Endothelial cell of umbilical vein (primary cell): ENCODE measurements around the gene VIL1. TPM values are rescaled to one million over a fixed set of nuclear protein-coding genes. Genes with fewer than 3 reads are reported as not detected.

Source experiments
- BruUV-seq: library from RNA; stranded (reverse); fragments of 400-500 nt; replicated peaks from 2 replicates; lab custom pipeline; 2021; lab: Mats Ljungman, UMichigan
- CTCF ChIA-PET: fragments of 300-600, 350-600 bp; sonication (Branson Sonifier 250); formaldehyde crosslinking; loops from one replicate; lab custom pipeline; 2021; ENCODE audit warnings: antibody characterized with exemption, inconsistent platforms; lab: Charles Lee
- POLR2A ChIA-PET: fragments of 300-600, 350-600 bp; sonication (Branson Sonifier 250); formaldehyde crosslinking; loops from one replicate; lab custom pipeline; 2021; ENCODE audit warnings: antibody characterized with exemption, inconsistent platforms; lab: Charles Lee
- DNase-seq: peaks from one replicate; pipeline ENCODE4 v3.0.0-alpha.2; 2011; ENCODE audit warnings: low read depth, low spot score
- FAIRE-seq: peaks from 2 replicates; lab custom pipeline; 2011; peaks lifted over from hg19 to GRCh38; lab: Jason Lieb, UNC
- H2AFZ ChIP-seq: 2 replicates; pipeline ENCODE4 v1.6.0; 2012; ENCODE audit warnings: low read depth, low read length, control low read depth, inconsistent platforms
- H3K27ac ChIP-seq: 2 replicates; pipeline ENCODE4 v1.5.1; 2011; ENCODE audit warnings: low read depth, mild to moderate bottlenecking, control low read depth, low read length, moderate library complexity; ENCODE audit not compliant: insufficient read depth
- H3K27me3 ChIP-seq, 2 experiments: 2 replicates each; pipeline versions ENCODE4 v1.6.0 to v1.6.1; 2011; ENCODE audit warnings: low read length in 2 of 2, mixed read lengths in 1 of 2; ENCODE audit not compliant: control insufficient read depth in 2 of 2, insufficient read depth in 2 of 2
- H3K36me3 ChIP-seq, 2 experiments: 2 replicates in 1 of 2; 3 replicates in 1 of 2; pipeline ENCODE4 v1.5.1; 2011; ENCODE audit warnings: low read length in 2 of 2, mild to moderate bottlenecking in 1 of 2, moderate library complexity in 1 of 2; ENCODE audit not compliant: control insufficient read depth in 2 of 2, insufficient read depth in 2 of 2; ENCODE audit errors: extremely low read depth in 1 of 2
- H3K4me1 ChIP-seq: 3 replicates; pipeline ENCODE4 v1.5.1; 2011; ENCODE audit warnings: mild to moderate bottlenecking, low read length; ENCODE audit not compliant: control insufficient read depth, insufficient read depth; ENCODE audit errors: extremely low read depth
- H3K4me2 ChIP-seq: 2 replicates; pipeline ENCODE4 v1.6.1; 2011; ENCODE audit warnings: low read length, control low read depth, mixed read lengths; ENCODE audit not compliant: insufficient read depth
- H3K4me3 ChIP-seq, 3 experiments: fragments of 200-600 bp in 1 of 3; sonication (generic), shearing (Covaris generic) in 1 of 3; replicated peaks in 1 of 3; 2 replicates each; pipeline ENCODE4 v1.5.1; 2011 to 2016; ENCODE audit warnings: control low read depth in 3 of 3, low read length in 3 of 3, mild to moderate bottlenecking in 2 of 3, inconsistent platforms in 1 of 3, low read depth in 1 of 3, moderate library complexity in 1 of 3; ENCODE audit not compliant: insufficient read depth in 1 of 3
- H3K79me2 ChIP-seq: 2 replicates; pipeline ENCODE4 v1.6.0; 2012; ENCODE audit warnings: low read length, inconsistent platforms; ENCODE audit not compliant: control insufficient read depth, insufficient read depth
- H3K9ac ChIP-seq: replicated peaks from 2 replicates; pipeline ENCODE3; 2011; ENCODE audit warnings: low read length, control low read depth; ENCODE audit not compliant: insufficient read depth; ENCODE audit errors: extremely low read depth
- H3K9me1 ChIP-seq: replicated peaks from 3 replicates; pipeline ENCODE4 v1.6.0; 2011; ENCODE audit warnings: mild to moderate bottlenecking, low read length; ENCODE audit not compliant: control insufficient read depth, insufficient read depth; ENCODE audit errors: extremely low read depth
- H3K9me3 ChIP-seq: replicated peaks from 2 replicates; pipeline ENCODE4 v1.5.1; 2012; ENCODE audit warnings: low read length, inconsistent platforms; ENCODE audit not compliant: control insufficient read depth, insufficient read depth
- H4K20me1 ChIP-seq: replicated peaks from 2 replicates; pipeline ENCODE3; 2011; ENCODE audit warnings: mild to moderate bottlenecking, low read length; ENCODE audit not compliant: control insufficient read depth, insufficient read depth; ENCODE audit errors: extremely low read depth
- FOS ChIP-seq: IDR thresholded peaks from 2 replicates; pipeline ENCODE4 v1.6.1; 2011; ENCODE audit warnings: mild to moderate bottlenecking, low read length, moderate library complexity, borderline replicate concordance; ENCODE audit not compliant: insufficient read depth
- GATA2 ChIP-seq: IDR thresholded peaks from 2 replicates; pipeline ENCODE4 v1.7.0; 2011; ENCODE audit warnings: low read depth, mild to moderate bottlenecking, moderate library complexity, mixed read lengths, low read length; ENCODE audit not compliant: insufficient read length, insufficient read depth
- MYC ChIP-seq: IDR thresholded peaks from one replicate; pipeline ENCODE4 v1.6.1; 2011; ENCODE audit warnings: mild to moderate bottlenecking, low read depth, low read length
- POLR2AphosphoS5 ChIP-seq: IDR thresholded peaks from 2 replicates; pipeline ENCODE4 v1.6.1; 2012; ENCODE audit warnings: low read depth, mild to moderate bottlenecking, control low read depth, low read length, moderate library complexity; ENCODE audit not compliant: insufficient read depth
- dilution Hi-C: fragments of 300-500 bp; cut with MboI; formaldehyde crosslinking; loops from one replicate; pipeline ENCODE4 v1.15.0; 2019; ENCODE audit warnings: low sequenced_read_pairs; ENCODE audit not compliant: extremely low pct_ligation_motif_present
- intact Hi-C: fragments of 100-400 bp; cut with micrococcal nuclease; formaldehyde crosslinking; loops from one replicate; pipeline ENCODE4 v1.10.0; 2022
- polyA plus RNA-seq, 4 experiments: library from polyadenylated mRNA; depleted of rRNA in 3 of 4; stranded (reverse) in 3 of 4; unstranded in 1 of 4; fragments of >200 nt; gene quantifications; 2 replicates each; pipeline versions ENCODE4 v1.2.1 to v1.2.3, GENCODE V29; 2011 to 2012; ENCODE audit warnings: missing spikeins in 1 of 4
- total RNA-seq: library from RNA; stranded (reverse); gene quantifications from 2 replicates; pipeline ENCODE4 v1.2.3, GENCODE V29; 2021
- TF ChIP-seq, protein P1 (sequence below): IDR thresholded peaks from 2 replicates; pipeline ENCODE4 v1.6.1; 2011; ENCODE audit not compliant: insufficient read depth, insufficient read length
- TF ChIP-seq, protein P2 (sequence below), 2 donors: IDR thresholded peaks; 1 replicate in 1 of 2; 2 replicates in 1 of 2; pipeline ENCODE4 v1.5.1; 2011; ENCODE audit warnings: low read length in 2 of 2, mild to moderate bottlenecking in 2 of 2, moderate library complexity in 2 of 2, control low read depth in 1 of 2, inconsistent platforms in 1 of 2, low read depth in 1 of 2; ENCODE audit not compliant: insufficient read depth in 1 of 2; ENCODE audit errors: extremely low read depth in 1 of 2

Gene VIL1
- total and polyA plus RNA-seq, 2 donors (not counting 3 experiments of a cell fraction or from before 2014, with no cell fraction given), result not detected

DNA sequence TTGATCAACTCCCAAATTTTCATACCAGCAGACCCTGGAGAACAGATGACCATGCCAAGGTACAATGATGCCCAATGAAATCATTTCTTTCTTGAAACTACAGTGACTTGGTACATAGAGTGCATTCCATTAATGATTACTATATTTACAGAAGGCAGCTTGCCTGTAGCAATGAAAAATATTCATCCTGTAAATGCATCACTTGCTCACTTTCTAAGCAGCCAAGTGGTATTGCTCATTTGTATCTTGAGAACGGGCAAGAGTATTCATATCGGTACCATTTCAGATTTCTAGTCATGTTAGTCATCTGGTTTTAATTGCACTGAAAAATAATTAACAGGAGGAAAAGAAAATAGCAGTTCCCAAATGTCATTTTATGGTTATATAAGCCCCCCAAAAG is 59.6 kb downstream of the VIL1 start:
- H3K9ac ChIP-seq, result no peak overlapping the region
- H3K27ac ChIP-seq, result no peak overlapping the region
- H3K36me3 ChIP-seq, result peaks cover 2 to 9% of the 10 kb centered on the region in 2 experiments
- no TSS peak for BruUV-seq
- H2AFZ ChIP-seq, result no peak overlapping the region
- H3K79me2 ChIP-seq, result no peaks in the 10 kb centered on the region
- H3K9me1 ChIP-seq, result no peaks in the 10 kb centered on the region
- H3K4me3 ChIP-seq, result no peak overlapping the region
- no peak for TF ChIP-seq POLR2AphosphoS5
- TF ChIP-seq, protein P1, sequence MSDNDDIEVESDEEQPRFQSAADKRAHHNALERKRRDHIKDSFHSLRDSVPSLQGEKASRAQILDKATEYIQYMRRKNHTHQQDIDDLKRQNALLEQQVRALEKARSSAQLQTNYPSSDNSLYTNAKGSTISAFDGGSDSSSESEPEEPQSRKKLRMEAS, result no peak
- TF ChIP-seq MYC, result no peak
- TF ChIP-seq, protein P2, sequence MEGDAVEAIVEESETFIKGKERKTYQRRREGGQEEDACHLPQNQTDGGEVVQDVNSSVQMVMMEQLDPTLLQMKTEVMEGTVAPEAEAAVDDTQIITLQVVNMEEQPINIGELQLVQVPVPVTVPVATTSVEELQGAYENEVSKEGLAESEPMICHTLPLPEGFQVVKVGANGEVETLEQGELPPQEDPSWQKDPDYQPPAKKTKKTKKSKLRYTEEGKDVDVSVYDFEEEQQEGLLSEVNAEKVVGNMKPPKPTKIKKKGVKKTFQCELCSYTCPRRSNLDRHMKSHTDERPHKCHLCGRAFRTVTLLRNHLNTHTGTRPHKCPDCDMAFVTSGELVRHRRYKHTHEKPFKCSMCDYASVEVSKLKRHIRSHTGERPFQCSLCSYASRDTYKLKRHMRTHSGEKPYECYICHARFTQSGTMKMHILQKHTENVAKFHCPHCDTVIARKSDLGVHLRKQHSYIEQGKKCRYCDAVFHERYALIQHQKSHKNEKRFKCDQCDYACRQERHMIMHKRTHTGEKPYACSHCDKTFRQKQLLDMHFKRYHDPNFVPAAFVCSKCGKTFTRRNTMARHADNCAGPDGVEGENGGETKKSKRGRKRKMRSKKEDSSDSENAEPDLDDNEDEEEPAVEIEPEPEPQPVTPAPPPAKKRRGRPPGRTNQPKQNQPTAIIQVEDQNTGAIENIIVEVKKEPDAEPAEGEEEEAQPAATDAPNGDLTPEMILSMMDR (IDR thresholded peaks at IDR 0.05; ENCODE audit: extremely low read depth in 1 of 2, insufficient read depth in 1 of 2, low read depth in 1 of 2, low read length in 2 of 2), result no peak
- TF ChIP-seq FOS, result no peak
- no peak for TF ChIP-seq GATA2
- no peak for FAIRE-seq
- H3K9me3 ChIP-seq, result no peaks in the 10 kb centered on the region
- no peaks in the 10 kb centered on the region for H4K20me1 ChIP-seq
- intact Hi-C loops, result no loop called here
- dilution Hi-C loops, result no loop called here
- H3K4me1 ChIP-seq, result no peaks in the 10 kb centered on the region
- ChIA-PET CTCF (no interaction called here), POLR2A (no interaction called here)
- H3K4me2 ChIP-seq, result no peak overlapping the region
- no peaks in the 10 kb centered on the region for H3K27me3 ChIP-seq
- no peak for DNase-seq
